ENCODE measurements around the gene SNX32. TPM values are rescaled to one million over a fixed set of nuclear protein-coding genes. Genes with fewer than 3 reads are reported as not detected.

Gene SNX32
- total and polyA plus RNA-seq, 9 of the 15 experiments (the other 6 are each of a cell fraction or from before 2014, with no cell fraction given) = 0.03 TPM; not detected in 7

GRCh38 chr11:65867284-65868071 is 33.7 kb downstream of the SNX32 start (continued):
- TF ChIP-seq, protein P1, sequence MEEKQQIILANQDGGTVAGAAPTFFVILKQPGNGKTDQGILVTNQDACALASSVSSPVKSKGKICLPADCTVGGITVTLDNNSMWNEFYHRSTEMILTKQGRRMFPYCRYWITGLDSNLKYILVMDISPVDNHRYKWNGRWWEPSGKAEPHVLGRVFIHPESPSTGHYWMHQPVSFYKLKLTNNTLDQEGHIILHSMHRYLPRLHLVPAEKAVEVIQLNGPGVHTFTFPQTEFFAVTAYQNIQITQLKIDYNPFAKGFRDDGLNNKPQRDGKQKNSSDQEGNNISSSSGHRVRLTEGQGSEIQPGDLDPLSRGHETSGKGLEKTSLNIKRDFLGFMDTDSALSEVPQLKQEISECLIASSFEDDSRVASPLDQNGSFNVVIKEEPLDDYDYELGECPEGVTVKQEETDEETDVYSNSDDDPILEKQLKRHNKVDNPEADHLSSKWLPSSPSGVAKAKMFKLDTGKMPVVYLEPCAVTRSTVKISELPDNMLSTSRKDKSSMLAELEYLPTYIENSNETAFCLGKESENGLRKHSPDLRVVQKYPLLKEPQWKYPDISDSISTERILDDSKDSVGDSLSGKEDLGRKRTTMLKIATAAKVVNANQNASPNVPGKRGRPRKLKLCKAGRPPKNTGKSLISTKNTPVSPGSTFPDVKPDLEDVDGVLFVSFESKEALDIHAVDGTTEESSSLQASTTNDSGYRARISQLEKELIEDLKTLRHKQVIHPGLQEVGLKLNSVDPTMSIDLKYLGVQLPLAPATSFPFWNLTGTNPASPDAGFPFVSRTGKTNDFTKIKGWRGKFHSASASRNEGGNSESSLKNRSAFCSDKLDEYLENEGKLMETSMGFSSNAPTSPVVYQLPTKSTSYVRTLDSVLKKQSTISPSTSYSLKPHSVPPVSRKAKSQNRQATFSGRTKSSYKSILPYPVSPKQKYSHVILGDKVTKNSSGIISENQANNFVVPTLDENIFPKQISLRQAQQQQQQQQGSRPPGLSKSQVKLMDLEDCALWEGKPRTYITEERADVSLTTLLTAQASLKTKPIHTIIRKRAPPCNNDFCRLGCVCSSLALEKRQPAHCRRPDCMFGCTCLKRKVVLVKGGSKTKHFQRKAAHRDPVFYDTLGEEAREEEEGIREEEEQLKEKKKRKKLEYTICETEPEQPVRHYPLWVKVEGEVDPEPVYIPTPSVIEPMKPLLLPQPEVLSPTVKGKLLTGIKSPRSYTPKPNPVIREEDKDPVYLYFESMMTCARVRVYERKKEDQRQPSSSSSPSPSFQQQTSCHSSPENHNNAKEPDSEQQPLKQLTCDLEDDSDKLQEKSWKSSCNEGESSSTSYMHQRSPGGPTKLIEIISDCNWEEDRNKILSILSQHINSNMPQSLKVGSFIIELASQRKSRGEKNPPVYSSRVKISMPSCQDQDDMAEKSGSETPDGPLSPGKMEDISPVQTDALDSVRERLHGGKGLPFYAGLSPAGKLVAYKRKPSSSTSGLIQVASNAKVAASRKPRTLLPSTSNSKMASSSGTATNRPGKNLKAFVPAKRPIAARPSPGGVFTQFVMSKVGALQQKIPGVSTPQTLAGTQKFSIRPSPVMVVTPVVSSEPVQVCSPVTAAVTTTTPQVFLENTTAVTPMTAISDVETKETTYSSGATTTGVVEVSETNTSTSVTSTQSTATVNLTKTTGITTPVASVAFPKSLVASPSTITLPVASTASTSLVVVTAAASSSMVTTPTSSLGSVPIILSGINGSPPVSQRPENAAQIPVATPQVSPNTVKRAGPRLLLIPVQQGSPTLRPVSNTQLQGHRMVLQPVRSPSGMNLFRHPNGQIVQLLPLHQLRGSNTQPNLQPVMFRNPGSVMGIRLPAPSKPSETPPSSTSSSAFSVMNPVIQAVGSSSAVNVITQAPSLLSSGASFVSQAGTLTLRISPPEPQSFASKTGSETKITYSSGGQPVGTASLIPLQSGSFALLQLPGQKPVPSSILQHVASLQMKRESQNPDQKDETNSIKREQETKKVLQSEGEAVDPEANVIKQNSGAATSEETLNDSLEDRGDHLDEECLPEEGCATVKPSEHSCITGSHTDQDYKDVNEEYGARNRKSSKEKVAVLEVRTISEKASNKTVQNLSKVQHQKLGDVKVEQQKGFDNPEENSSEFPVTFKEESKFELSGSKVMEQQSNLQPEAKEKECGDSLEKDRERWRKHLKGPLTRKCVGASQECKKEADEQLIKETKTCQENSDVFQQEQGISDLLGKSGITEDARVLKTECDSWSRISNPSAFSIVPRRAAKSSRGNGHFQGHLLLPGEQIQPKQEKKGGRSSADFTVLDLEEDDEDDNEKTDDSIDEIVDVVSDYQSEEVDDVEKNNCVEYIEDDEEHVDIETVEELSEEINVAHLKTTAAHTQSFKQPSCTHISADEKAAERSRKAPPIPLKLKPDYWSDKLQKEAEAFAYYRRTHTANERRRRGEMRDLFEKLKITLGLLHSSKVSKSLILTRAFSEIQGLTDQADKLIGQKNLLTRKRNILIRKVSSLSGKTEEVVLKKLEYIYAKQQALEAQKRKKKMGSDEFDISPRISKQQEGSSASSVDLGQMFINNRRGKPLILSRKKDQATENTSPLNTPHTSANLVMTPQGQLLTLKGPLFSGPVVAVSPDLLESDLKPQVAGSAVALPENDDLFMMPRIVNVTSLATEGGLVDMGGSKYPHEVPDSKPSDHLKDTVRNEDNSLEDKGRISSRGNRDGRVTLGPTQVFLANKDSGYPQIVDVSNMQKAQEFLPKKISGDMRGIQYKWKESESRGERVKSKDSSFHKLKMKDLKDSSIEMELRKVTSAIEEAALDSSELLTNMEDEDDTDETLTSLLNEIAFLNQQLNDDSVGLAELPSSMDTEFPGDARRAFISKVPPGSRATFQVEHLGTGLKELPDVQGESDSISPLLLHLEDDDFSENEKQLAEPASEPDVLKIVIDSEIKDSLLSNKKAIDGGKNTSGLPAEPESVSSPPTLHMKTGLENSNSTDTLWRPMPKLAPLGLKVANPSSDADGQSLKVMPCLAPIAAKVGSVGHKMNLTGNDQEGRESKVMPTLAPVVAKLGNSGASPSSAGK (IDR thresholded peaks at IDR 0.05) = 0 out of 2 replicates have a peak, but pooled peaks have one; percentile 14
